Stimulated activated CD8-positive, alpha-beta memory T cell treated with anti-CD3 and anti-CD28 coated beads, Interleukin-2, amount 100 ng/mL, for 1 hour (primary cell): ENCODE results near the gene C16orf96.

Experiments used
- DNase-seq, 2 donors: peaks; one replicate each; pipeline ENCODE4 v3.0.0-alpha.2; 2020; ENCODE audit warnings: low read depth in 2 of 2

Gene C16orf96

GRCh38 chr16:4646773-4647643, 90.9 kb downstream of the C16orf96 start:
- no peak for DNase-seq

GRCh38 chr16:4647644-4647980, 91.5 kb downstream of the C16orf96 start:
- DNase-seq: no peak

- no peak for DNase-seq
Observed at GRCh38 chr16:4648917-4649316, 92.8 kb downstream of the C16orf96 start.

- DNase-seq: no peak
Observed at GRCh38 chr16:4649744-4650442, 93.8 kb downstream of the C16orf96 start.
